Calu3 (cell line): ENCODE data around the gene CCR5. TPM values are rescaled to one million over a fixed set of nuclear protein-coding genes. Genes with fewer than 3 reads are reported as not detected.
"Not testable (repeated sequence)": the region's sequence is repeated elsewhere in the genome, so short reads cannot be mapped to it uniquely, and the experiment has no call there.

Experiments
- Bru-seq: library from RNA; stranded (reverse); fragments of 400-500 nt; gene quantifications from one replicate; lab custom pipeline; 2021; lab: Mats Ljungman, UMichigan
- BruChase-seq, 2 experiments: library from RNA; stranded (reverse); fragments of 400-500 nt; gene quantifications; one replicate each; lab custom pipeline; 2021; lab: Mats Ljungman, UMichigan
- BruUV-seq: library from RNA; stranded (reverse); fragments of 400-500 nt; replicated peaks from 2 replicates; lab custom pipeline; 2021; lab: Mats Ljungman, UMichigan
- CTCF ChIA-PET: fragments of 300-600 bp; sonication (Branson Sonifier 250); formaldehyde crosslinking; loops from one replicate; lab custom pipeline; 2022; ENCODE audit warnings: antibody characterized with exemption; lab: Charles Lee
- DNase-seq: peaks from one replicate; pipeline ENCODE4 v3.0.0; 2022
- H3K27ac Mint-ChIP-seq: one replicate; pipeline ENCODE4 v1.8.0; 2022; ENCODE audit warnings: mixed read lengths; ENCODE audit not compliant: unreplicated experiment
- H3K27me3 Mint-ChIP-seq: one replicate; pipeline ENCODE4 v1.8.0; 2022; ENCODE audit warnings: mixed read lengths; ENCODE audit not compliant: unreplicated experiment
- H3K36me3 Mint-ChIP-seq: one replicate; pipeline ENCODE4 v1.8.0; 2022; ENCODE audit warnings: mild to moderate bottlenecking, moderate library complexity, mixed read lengths; ENCODE audit not compliant: insufficient read depth, unreplicated experiment
- H3K4me1 Mint-ChIP-seq: one replicate; pipeline ENCODE4 v1.8.0; 2022; ENCODE audit warnings: mild to moderate bottlenecking, low read depth, mixed read lengths; ENCODE audit not compliant: unreplicated experiment
- H3K4me3 Mint-ChIP-seq: one replicate; pipeline ENCODE4 v1.8.0; 2022; ENCODE audit warnings: mild to moderate bottlenecking, low read depth, moderate library complexity, mixed read lengths; ENCODE audit not compliant: unreplicated experiment
- H3K9me3 Mint-ChIP-seq: one replicate; pipeline ENCODE4 v1.8.0; 2022; ENCODE audit warnings: low read depth, mixed read lengths; ENCODE audit not compliant: unreplicated experiment
- CTCF ChIP-seq: fragments of 200-600 bp; IDR thresholded peaks from one replicate; pipeline ENCODE4 v1.8.0; 2022; ENCODE audit warnings: antibody characterized with exemption; ENCODE audit not compliant: unreplicated experiment
- intact Hi-C: fragments of 100-400 bp; cut with micrococcal nuclease; formaldehyde crosslinking; loops from one replicate; pipeline ENCODE4 v1.10.0; 2022; ENCODE audit not compliant: unreplicated experiment
- long read RNA-seq: library from polyadenylated mRNA; stranded (forward); transcript quantifications from one replicate; pipeline ENCODE4 v2.0.0, GENCODE V29; 2022
- total RNA-seq: library from RNA; stranded (reverse); gene quantifications from 2 replicates; pipeline ENCODE4 v1.2.3, GENCODE V29; 2022

CCR5 gene
- total RNA-seq (not detected in 2 replicates), Bru-seq, nascent RNA (not detected), BruChase-seq, experiment 1, labeled RNA remaining after a 6-hour chase (not detected), BruChase-seq, experiment 2, labeled RNA remaining after a 2-hour chase (not detected)
- long read RNA-seq: 0 reads

- H3K9me3 Mint-ChIP-seq: no peaks in the 10 kb centered on the region
- H3K4me1 Mint-ChIP-seq: peaks cover 8% of the 10 kb centered on the region
- H3K27ac Mint-ChIP-seq: no peak within 1 kb of the TSS
- no peaks in the 10 kb centered on the region for H3K36me3 Mint-ChIP-seq
- TF ChIP-seq CTCF: no peak
- peaks cover 79% of the 10 kb centered on the region for H3K27me3 Mint-ChIP-seq
- CTCF ChIA-PET: interaction anchor here (0.6 to 1.6 kb wide), 4 partner anchors 156 to 1064 kb away, joined by 3 to 4 read pairs (median 3); no protein-coding TSS in a partner anchor
- intact Hi-C loops: loop anchor here (5.0 to 10.0 kb wide), 2 partner anchors 96 to 289 kb away; no protein-coding TSS in a partner anchor
- no peak for DNase-seq
- BruUV-seq: no TSS peak
- H3K4me3 Mint-ChIP-seq: no peak within 1 kb of the TSS
These were observed at the start of gene CCR5 for GRCh38 chr3:46370839-46371518. CCR5 (plus strand) TSS chr3:46370946; CDS start chr3:46372903, 1,957 bp downstream.

- Mint-ChIP-seq H3K4me3 (no peak overlapping the region), H3K27me3 (peaks cover 55% of the 10 kb centered on the region), H3K4me1 (no peaks in the 10 kb centered on the region), H3K9me3 (peaks cover 2% of the 10 kb centered on the region), H3K27ac (no peak overlapping the region), H3K36me3 (no peaks in the 10 kb centered on the region)
- intact Hi-C loops: no loop called here
- no TSS peak for BruUV-seq
- no peak for TF ChIP-seq CTCF
- CTCF ChIA-PET: no interaction called here
- no peak for DNase-seq
These were observed 49.2 kb upstream of the CCR5 start for GRCh38 chr3:46321461-46322104.

GRCh38 chr3:46324036-46324435 lies 46.7 kb upstream of the CCR5 start:
- CTCF ChIA-PET: no interaction called here
- Mint-ChIP-seq H3K27me3 (peaks cover 41% of the 10 kb centered on the region), H3K27ac (no peak overlapping the region), H3K9me3 (peaks cover 2% of the 10 kb centered on the region), H3K36me3 (no peaks in the 10 kb centered on the region), H3K4me3 (no peak overlapping the region), H3K4me1 (no peaks in the 10 kb centered on the region)
- no peak for TF ChIP-seq CTCF
- intact Hi-C loops: no loop called here
- no peak for DNase-seq
- BruUV-seq: no TSS peak

- H3K27me3 Mint-ChIP-seq: peaks cover 31% of the 10 kb centered on the region
- no peaks in the 10 kb centered on the region for H3K4me1 Mint-ChIP-seq
- intact Hi-C loops: no loop called here
- CTCF ChIA-PET: interaction anchor here (1.7 kb wide), 1 partner anchor 9 kb away, joined by 4 read pairs; no protein-coding TSS in a partner anchor
- no peak for TF ChIP-seq CTCF
- H3K9me3 Mint-ChIP-seq: peaks cover 2% of the 10 kb centered on the region
- H3K4me3 Mint-ChIP-seq: no peak overlapping the region
- no peak overlapping the region for H3K27ac Mint-ChIP-seq
- BruUV-seq: no TSS peak
- H3K36me3 Mint-ChIP-seq: no peaks in the 10 kb centered on the region
- no peak for DNase-seq
These were observed 45.0 kb upstream of the CCR5 start for GRCh38 chr3:46325645-46326300.

GRCh38 chr3:46330676-46331075 lies 40.1 kb upstream of the CCR5 start:
- H3K36me3 Mint-ChIP-seq, CTCF ChIA-PET, BruUV-seq, DNase-seq, H3K4me3 Mint-ChIP-seq, H3K27ac Mint-ChIP-seq, H3K9me3 Mint-ChIP-seq, H3K27me3 Mint-ChIP-seq, intact Hi-C loops, H3K4me1 Mint-ChIP-seq: not testable (repeated sequence)
